ENCODE measurements around the gene TLN1. TPM values are rescaled to one million over a fixed set of nuclear protein-coding genes. Genes with fewer than 3 reads are reported as not detected.

The TLN1 gene
- total RNA-seq, 1 experiment from 2014 or later: 173 TPM

DNA sequence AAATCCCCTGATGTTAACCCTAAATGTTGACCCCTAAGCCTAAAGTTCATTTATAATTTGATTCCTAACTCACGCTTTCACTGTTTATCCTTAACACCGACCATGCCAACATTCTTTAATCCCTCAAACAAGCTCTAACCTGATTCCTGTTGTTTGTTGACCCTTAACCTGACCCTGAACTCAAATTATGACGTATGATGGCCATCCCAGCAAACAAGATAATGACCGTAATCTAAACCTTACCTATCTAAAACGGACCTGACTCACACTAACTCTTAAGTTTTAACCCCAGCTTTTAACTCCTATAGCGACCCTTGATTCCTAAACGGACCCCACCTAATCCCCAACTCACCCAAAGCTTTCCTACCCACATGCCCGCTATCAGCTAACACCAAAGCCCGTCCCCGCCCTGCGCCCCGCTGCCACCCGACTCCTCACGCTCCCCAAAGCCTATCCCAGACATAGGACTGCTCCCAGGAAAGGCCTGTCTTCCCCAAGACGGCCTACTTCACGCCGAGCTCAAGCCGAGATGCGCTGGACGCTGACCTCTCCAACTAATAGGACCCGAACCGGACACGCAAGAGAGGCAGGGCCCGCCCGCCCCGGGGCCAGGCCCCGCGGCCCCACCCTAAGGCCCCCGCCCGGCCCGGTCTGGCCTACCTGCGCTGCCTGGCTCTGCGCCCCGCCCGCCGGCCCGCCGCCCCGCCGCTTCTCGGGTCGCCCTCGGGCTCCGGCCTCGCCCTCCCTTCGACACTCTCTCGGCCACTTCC lies 395 bp downstream of the TLN1 start:
- Histone ChIP-seq H3K4me3 (ENCODE audit: low read depth, low read length, poor library complexity, severe bottlenecking) (peak overlapping the region; percentile 90), H3K9me3 (ENCODE audit: low read depth, low read length, poor library complexity, severe bottlenecking) (no peaks in the 10 kb centered on the region), H3K36me3 (ENCODE audit: insufficient read depth, low read length, poor library complexity, severe bottlenecking) (peaks cover 19% of the 10 kb centered on the region), H3K27me3 (replicated peaks; ENCODE audit: insufficient read depth, low read depth, low read length, poor library complexity) (no peaks in the 10 kb centered on the region), H3K4me1 (ENCODE audit: insufficient read depth, low read length, poor library complexity, severe bottlenecking) (peaks cover 21% of the 10 kb centered on the region), H3K27ac (ENCODE audit: low read depth, low read length, poor library complexity, severe bottlenecking) (peak overlapping the region; percentile 87)
- intact Hi-C loops (cut with micrococcal nuclease; ENCODE audit: unreplicated experiment): loop anchor here (5.0 to 10.0 kb wide), 2 partner anchors 74 to 83 kb away; partner anchors contain the start of genes CCDC107, HINT2, RMRP and SPAG8
- ChIA-PET POLR2A (ENCODE audit: low non-redundant PET) (interaction anchor here (0.7 to 1.1 kb wide), 3 partner anchors 17 to 286 kb away, joined by 3 to 6 read pairs (median 5); partner anchors contain the start of genes GBA2 and RGP1), CTCF (interaction anchor here (0.5 to 1.0 kb wide), 2 partner anchors 35 to 41 kb away, joined by 5 to 7 read pairs; no protein-coding TSS in a partner anchor)
- TSS peak; percentile 55 for BruUV-seq (replicated peaks)
- TF ChIP-seq EZH2 (IDR thresholded peaks at IDR 0.05; ENCODE audit: borderline replicate concordance, low read depth, low read length, poor library complexity, severe bottlenecking) (no peak), CTCF (conservative IDR thresholded peaks at IDR 0.05; ENCODE audit: low read depth, low read length) (no peak)
- DNase-seq (ENCODE audit: low spot score): peak; percentile 52

DNA sequence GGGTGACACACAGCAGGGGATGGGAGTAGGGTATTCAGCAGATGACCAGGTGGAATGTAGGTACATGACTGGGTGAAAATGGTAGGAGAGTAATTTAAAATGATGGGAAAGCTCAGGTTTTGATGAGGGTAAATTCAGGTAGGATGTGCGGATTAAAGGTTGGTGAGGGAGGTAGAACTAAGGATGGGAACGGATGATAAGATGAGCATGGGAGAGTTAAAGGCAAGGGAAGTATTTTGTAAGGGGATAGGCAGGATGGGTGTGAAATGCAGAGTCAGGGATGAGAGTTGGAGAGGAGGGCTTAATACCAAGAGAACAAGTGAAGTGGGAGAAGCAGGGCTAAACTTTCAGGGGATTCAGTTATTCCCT lies 1.5 kb downstream of the TLN1 start:
- no peak for DNase-seq (ENCODE audit: low spot score)
- Histone ChIP-seq H3K9me3 (ENCODE audit: low read depth, low read length, poor library complexity, severe bottlenecking) (no peaks in the 10 kb centered on the region), H3K4me1 (ENCODE audit: insufficient read depth, low read length, poor library complexity, severe bottlenecking) (peaks cover 21% of the 10 kb centered on the region), H3K27ac (ENCODE audit: low read depth, low read length, poor library complexity, severe bottlenecking) (no peak overlapping the region), H3K36me3 (ENCODE audit: insufficient read depth, low read length, poor library complexity, severe bottlenecking) (peaks cover 8% of the 10 kb centered on the region), H3K4me3 (ENCODE audit: low read depth, low read length, poor library complexity, severe bottlenecking) (peak overlapping the region; percentile 90), H3K27me3 (replicated peaks; ENCODE audit: insufficient read depth, low read depth, low read length, poor library complexity) (no peaks in the 10 kb centered on the region)
- CTCF ChIA-PET: interaction anchor here (1.0 kb wide), 1 partner anchor 42 kb away, joined by 4 read pairs; no protein-coding TSS in a partner anchor
- TF ChIP-seq CTCF (conservative IDR thresholded peaks at IDR 0.05; ENCODE audit: low read depth, low read length): no peak
- no peak for TF ChIP-seq EZH2 (IDR thresholded peaks at IDR 0.05; ENCODE audit: borderline replicate concordance, low read depth, low read length, poor library complexity, severe bottlenecking)
- no TSS peak for BruUV-seq (replicated peaks)
- intact Hi-C loops (cut with micrococcal nuclease; ENCODE audit: unreplicated experiment): loop anchor here (5.0 to 10.0 kb wide), 2 partner anchors 73 to 84 kb away; partner anchors contain the start of genes CCDC107, HINT2, RMRP and SPAG8
- POLR2A ChIA-PET (ENCODE audit: low non-redundant PET): no interaction called here

DNA sequence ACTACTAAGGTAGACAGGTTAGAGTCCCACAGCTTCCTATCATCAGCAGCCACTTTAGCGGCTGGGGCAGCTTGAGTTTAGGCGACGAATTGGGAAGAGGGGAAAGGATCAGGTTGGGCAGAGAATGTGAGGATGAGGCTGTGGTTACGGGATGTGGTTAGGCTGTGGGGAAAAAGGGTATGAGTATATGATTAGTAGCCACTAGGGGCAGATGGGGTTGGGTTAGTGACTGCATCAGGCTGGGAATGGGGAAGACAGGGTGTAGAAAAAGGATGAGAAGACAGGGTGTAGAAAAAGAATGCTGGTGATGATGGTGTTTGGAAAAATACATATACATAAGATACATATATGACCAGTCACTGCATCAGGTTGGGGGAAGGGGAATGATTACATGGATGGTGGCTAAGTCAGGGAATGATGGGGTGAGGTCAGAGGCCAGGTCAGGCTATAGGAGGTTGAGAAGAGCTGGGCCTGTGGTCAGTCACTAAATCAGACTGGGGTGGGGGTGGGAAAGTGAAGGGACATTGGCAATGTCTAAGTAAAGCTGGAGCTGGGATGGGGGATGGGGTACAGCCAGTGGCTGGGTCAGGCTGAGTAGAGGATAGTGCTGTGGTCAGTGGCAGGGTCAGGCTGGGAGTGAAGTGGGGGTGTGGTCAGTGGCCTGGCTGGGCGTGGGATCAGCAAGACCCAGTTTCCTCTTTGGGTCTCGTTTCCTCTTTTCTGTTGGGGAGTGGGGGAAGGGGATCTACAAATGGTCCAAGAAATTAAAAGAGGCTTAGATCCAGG lies 2.1 kb downstream of the TLN1 start:
- Histone ChIP-seq H3K4me1 (ENCODE audit: insufficient read depth, low read length, poor library complexity, severe bottlenecking) (peaks cover 21% of the 10 kb centered on the region), H3K36me3 (ENCODE audit: insufficient read depth, low read length, poor library complexity, severe bottlenecking) (peaks cover 3% of the 10 kb centered on the region), H3K27me3 (replicated peaks; ENCODE audit: insufficient read depth, low read depth, low read length, poor library complexity) (no peaks in the 10 kb centered on the region), H3K4me3 (ENCODE audit: low read depth, low read length, poor library complexity, severe bottlenecking) (no peak overlapping the region), H3K27ac (ENCODE audit: low read depth, low read length, poor library complexity, severe bottlenecking) (no peak overlapping the region), H3K9me3 (ENCODE audit: low read depth, low read length, poor library complexity, severe bottlenecking) (no peaks in the 10 kb centered on the region)
- POLR2A ChIA-PET (ENCODE audit: low non-redundant PET): no interaction called here
- CTCF ChIA-PET: interaction anchor here (1.0 kb wide), 1 partner anchor 41 kb away, joined by 4 read pairs; no protein-coding TSS in a partner anchor
- peak; percentile 61 for DNase-seq (ENCODE audit: low spot score)
- no TSS peak for BruUV-seq (replicated peaks)
- intact Hi-C loops (cut with micrococcal nuclease; ENCODE audit: unreplicated experiment): loop anchor here (5.0 to 10.0 kb wide), 2 partner anchors 73 to 85 kb away; partner anchors contain the start of genes CCDC107, HINT2, RMRP and SPAG8
- no peak for TF ChIP-seq EZH2 (IDR thresholded peaks at IDR 0.05; ENCODE audit: borderline replicate concordance, low read depth, low read length, poor library complexity, severe bottlenecking)
- peak; percentile 68 for TF ChIP-seq CTCF (conservative IDR thresholded peaks at IDR 0.05; ENCODE audit: low read depth, low read length)

All from A673 (cell line).